WI38 (cell line): ENCODE results near the gene GLYR1.

Source experiments
- H3K4me3 ChIP-seq: 2 replicates; pipeline ENCODE4 v1.5.1; 2011; ENCODE audit warnings: low read depth, mild to moderate bottlenecking, control low read depth, low read length
- TF ChIP-seq, protein P1 (sequence below): IDR thresholded peaks from 2 replicates; pipeline ENCODE4 v1.5.1; 2012; ENCODE audit warnings: low read depth, mild to moderate bottlenecking, control low read depth, low read length

GLYR1 gene

GRCh38 chr16:4792951-4793513, 54.1 kb downstream of the GLYR1 start:
- TF ChIP-seq, protein P1, sequence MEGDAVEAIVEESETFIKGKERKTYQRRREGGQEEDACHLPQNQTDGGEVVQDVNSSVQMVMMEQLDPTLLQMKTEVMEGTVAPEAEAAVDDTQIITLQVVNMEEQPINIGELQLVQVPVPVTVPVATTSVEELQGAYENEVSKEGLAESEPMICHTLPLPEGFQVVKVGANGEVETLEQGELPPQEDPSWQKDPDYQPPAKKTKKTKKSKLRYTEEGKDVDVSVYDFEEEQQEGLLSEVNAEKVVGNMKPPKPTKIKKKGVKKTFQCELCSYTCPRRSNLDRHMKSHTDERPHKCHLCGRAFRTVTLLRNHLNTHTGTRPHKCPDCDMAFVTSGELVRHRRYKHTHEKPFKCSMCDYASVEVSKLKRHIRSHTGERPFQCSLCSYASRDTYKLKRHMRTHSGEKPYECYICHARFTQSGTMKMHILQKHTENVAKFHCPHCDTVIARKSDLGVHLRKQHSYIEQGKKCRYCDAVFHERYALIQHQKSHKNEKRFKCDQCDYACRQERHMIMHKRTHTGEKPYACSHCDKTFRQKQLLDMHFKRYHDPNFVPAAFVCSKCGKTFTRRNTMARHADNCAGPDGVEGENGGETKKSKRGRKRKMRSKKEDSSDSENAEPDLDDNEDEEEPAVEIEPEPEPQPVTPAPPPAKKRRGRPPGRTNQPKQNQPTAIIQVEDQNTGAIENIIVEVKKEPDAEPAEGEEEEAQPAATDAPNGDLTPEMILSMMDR = no peak

GRCh38 chr16:4790871-4791270, 56.2 kb downstream of the GLYR1 start:
- no peak overlapping the region for H3K4me3 ChIP-seq
- TF ChIP-seq, protein P1 = no peak

More at GRCh38 chr16:4792951-4793513, 54.1 kb downstream of the GLYR1 start:
- H3K4me3 ChIP-seq = no peak overlapping the region

DNA sequence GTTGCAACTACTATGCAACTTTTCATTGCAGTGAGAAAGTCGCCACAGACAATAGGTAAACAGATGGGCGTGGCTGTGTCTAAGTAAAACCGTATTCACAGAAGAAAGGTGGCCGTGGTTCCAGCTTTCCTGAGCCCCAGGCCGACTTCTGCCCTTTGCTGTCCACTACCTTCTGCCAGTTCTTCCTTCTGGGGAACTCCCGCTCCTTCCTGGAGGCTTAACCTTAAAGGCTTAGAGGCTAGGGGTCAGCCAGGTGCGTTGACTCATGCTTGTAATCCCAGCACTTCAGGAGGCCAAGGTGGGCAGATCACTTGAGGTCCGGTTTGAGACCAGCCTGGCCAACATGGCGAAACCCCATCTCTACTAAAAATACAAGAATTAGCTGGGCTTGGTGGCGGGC, 56.8 kb downstream of the GLYR1 start:
- H3K4me3 ChIP-seq = no peak overlapping the region
- TF ChIP-seq, protein P1 = no peak

- TF ChIP-seq, protein P1 = no peak
- no peak overlapping the region for H3K4me3 ChIP-seq
These were observed 58.2 kb downstream of the GLYR1 start for GRCh38 chr16:4788910-4789309.

DNA sequence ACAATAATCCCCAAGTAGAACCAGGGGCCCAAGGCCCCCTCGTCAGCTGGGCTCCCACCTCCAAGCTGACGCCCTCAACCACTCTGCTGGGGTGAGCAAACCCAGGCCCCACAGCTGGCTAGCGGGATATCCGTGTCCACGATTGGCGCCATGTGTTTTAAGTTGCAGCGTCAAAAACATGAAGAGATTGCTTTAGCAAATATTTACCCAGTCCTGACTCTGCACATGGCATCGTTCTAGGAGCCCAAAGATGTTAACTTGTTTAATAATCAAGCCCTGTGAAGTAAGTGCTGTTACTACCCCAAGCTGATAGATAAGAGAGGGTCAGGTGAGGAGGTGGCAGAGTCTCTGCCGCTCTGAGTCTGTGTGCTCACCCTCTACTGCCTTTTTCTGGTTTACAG, 58.6 kb downstream of the GLYR1 start:
- TF ChIP-seq, protein P1 = no peak
- no peak overlapping the region for H3K4me3 ChIP-seq

GRCh38 chr16:4787627-4788482, 59.2 kb downstream of the GLYR1 start, which contains the start of gene SEPTIN12:
Gene SEPTIN12 (minus strand): TSS chr16:4788345. CDS start chr16:4787645, 700 bp downstream.
- no peak within 1 kb of the TSS for H3K4me3 ChIP-seq
- TF ChIP-seq, protein P1 = no peak

DNA sequence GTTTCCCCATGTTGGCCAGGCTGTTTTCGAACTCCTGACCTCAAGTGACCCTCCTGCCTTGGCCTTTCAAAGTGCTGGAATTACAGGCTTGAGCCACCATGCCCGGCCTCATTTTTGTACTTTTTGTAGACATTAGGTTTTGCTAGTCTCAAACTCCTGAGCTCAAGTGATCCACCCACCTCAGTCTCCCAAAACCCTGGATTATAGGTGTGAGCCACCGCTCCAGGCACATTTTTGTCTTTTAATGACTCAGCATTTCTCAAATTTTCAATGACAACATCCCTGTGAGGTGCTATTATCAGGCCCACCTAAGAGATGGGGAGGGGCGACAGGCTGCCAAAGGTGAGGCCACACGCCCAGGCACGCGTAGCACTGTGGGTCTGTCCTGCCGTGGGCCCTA, 60.0 kb downstream of the GLYR1 start:
- H3K4me3 ChIP-seq = no peak overlapping the region
- TF ChIP-seq, protein P1 = no peak
